COR-L47 (cell line): ENCODE results near the gene LRRK1.

Source experiments
- DNase-seq: peaks from one replicate; lab custom pipeline; 2025; lab: John Stamatoyannopoulos, UW

LRRK1 gene

GRCh38 chr15:101008158-101009139 lies 89.3 kb downstream of the LRRK1 start:
- peak; percentile 85 for DNase-seq

GRCh38 chr15:101009176-101009575 lies 90.0 kb downstream of the LRRK1 start:
- no peak for DNase-seq

GRCh38 chr15:101010781-101011180 lies 91.6 kb downstream of the LRRK1 start:
- DNase-seq: no peak

- DNase-seq: no peak
Observed at GRCh38 chr15:101012326-101013200, 93.4 kb downstream of the LRRK1 start.

GRCh38 chr15:101013201-101013550 lies 94.0 kb downstream of the LRRK1 start:
- DNase-seq: no peak

GRCh38 chr15:101013769-101014675 lies 94.9 kb downstream of the LRRK1 start:
- DNase-seq: peak; percentile 29

- DNase-seq: peak; percentile 21
Observed at GRCh38 chr15:101014921-101015841, 96.0 kb downstream of the LRRK1 start.

- no peak for DNase-seq
Observed at GRCh38 chr15:101016581-101016980, 97.4 kb downstream of the LRRK1 start.

GRCh38 chr15:101017093-101017754 lies 98.1 kb downstream of the LRRK1 start:
- no peak for DNase-seq

- DNase-seq: no peak
Observed at GRCh38 chr15:101018016-101018415, 98.9 kb downstream of the LRRK1 start.

GRCh38 chr15:101018450-101018849 lies 99.3 kb downstream of the LRRK1 start:
- no peak for DNase-seq

- DNase-seq: no peak
Observed at GRCh38 chr15:101019366-101019896, 100.3 kb downstream of the LRRK1 start.

- no peak for DNase-seq
Observed at GRCh38 chr15:101020451-101020850, 101.3 kb downstream of the LRRK1 start.

GRCh38 chr15:101020945-101021344 lies 101.8 kb downstream of the LRRK1 start:
- no peak for DNase-seq

GRCh38 chr15:101022306-101022705 lies 103.1 kb downstream of the LRRK1 start:
- no peak for DNase-seq

GRCh38 chr15:101022876-101023275 lies 103.7 kb downstream of the LRRK1 start:
- DNase-seq: no peak

- no peak for DNase-seq
Observed at GRCh38 chr15:101023501-101024072, 104.4 kb downstream of the LRRK1 start.

GRCh38 chr15:101024073-101024695 lies 105.0 kb downstream of the LRRK1 start:
- DNase-seq: no peak
